WTC11 (cell line): ENCODE data around the gene ALOX12. TPM values are rescaled to one million over a fixed set of nuclear protein-coding genes. Genes with fewer than 3 reads are reported as not detected.

Source experiments
- ATAC-seq: fragments of 200-7000 bp; cut with Tn5 transposase; 2 replicates; pipeline ENCODE4 v1.10.0; 2021; ENCODE audit warnings: mild to moderate bottlenecking, moderate library complexity
- CTCF ChIA-PET: fragments of 300-600 bp; sonication (Branson Sonifier 250); formaldehyde crosslinking; loops from one replicate; lab custom pipeline; 2021; ENCODE audit warnings: antibody characterized with exemption; lab: Charles Lee
- POLR2A ChIA-PET: fragments of 350-600 bp; sonication (Branson Sonifier 250); formaldehyde crosslinking; loops from one replicate; lab custom pipeline; 2021; ENCODE audit warnings: antibody characterized with exemption; lab: Charles Lee
- DNase-seq: peaks from one replicate; pipeline ENCODE4 v3.0.0; 2021; ENCODE audit warnings: low spot score
- H3K27ac Mint-ChIP-seq: 2 replicates; pipeline ENCODE4 v1.8.0; 2021; ENCODE audit warnings: mixed read lengths
- H3K27me3 Mint-ChIP-seq: 2 replicates; pipeline ENCODE4 v1.8.0; 2021; ENCODE audit warnings: low read depth, mild to moderate bottlenecking, moderate library complexity, mixed read lengths
- H3K36me3 Mint-ChIP-seq: 2 replicates; pipeline ENCODE4 v1.8.0; 2021; ENCODE audit warnings: mixed read lengths
- H3K4me1 Mint-ChIP-seq: 2 replicates; pipeline ENCODE4 v1.8.0; 2022; ENCODE audit warnings: mixed read lengths
- H3K4me3 Mint-ChIP-seq: 2 replicates; pipeline ENCODE4 v1.8.0; 2021; ENCODE audit warnings: mild to moderate bottlenecking, moderate library complexity, mixed read lengths
- H3K9me3 Mint-ChIP-seq: 2 replicates; pipeline ENCODE4 v1.8.0; 2021; ENCODE audit warnings: mixed read lengths
- FOXP1 ChIP-seq: sonication (generic); formaldehyde crosslinking; IDR thresholded peaks from 2 replicates; pipeline ENCODE4 v1.8.0; 2022; ENCODE audit warnings: missing genetic modification reagents, mild to moderate bottlenecking, moderate library complexity, borderline replicate concordance
- GRHL2 ChIP-seq: fragments of 250-450 bp; sonication (Bioruptor Pico); IDR thresholded peaks from 2 replicates; pipeline ENCODE4 v1.8.0; 2022; ENCODE audit warnings: mild to moderate bottlenecking, moderate library complexity; ENCODE audit not compliant: insufficient replicate concordance, severe bottlenecking
- GTF2I ChIP-seq: fragments of 250-450 bp; sonication (Bioruptor Pico); conservative IDR thresholded peaks from 2 replicates; pipeline ENCODE4 v1.4.0; 2021; ENCODE audit warnings: mild to moderate bottlenecking
- JUN ChIP-seq: sonication (generic); formaldehyde crosslinking; IDR thresholded peaks from 2 replicates; pipeline ENCODE4 v1.8.0; 2023; ENCODE audit warnings: mild to moderate bottlenecking, missing genetic modification reagents
- NFATC4 ChIP-seq: fragments of 250-450 bp; sonication (Bioruptor Pico); IDR thresholded peaks from 2 replicates; pipeline ENCODE4 v1.9.0; 2021; ENCODE audit warnings: mild to moderate bottlenecking
- NFYB ChIP-seq: sonication (generic); formaldehyde crosslinking; conservative IDR thresholded peaks from 2 replicates; pipeline ENCODE4 v1.8.0; 2022; ENCODE audit warnings: low read depth, missing genetic modification reagents
- PRRX2 ChIP-seq: fragments of 250-450 bp; sonication (Bioruptor Pico); IDR thresholded peaks from 2 replicates; pipeline ENCODE4 v1.8.0; 2021; ENCODE audit warnings: mild to moderate bottlenecking
- RORB ChIP-seq: fragments of 250-450 bp; sonication (Bioruptor Pico); IDR thresholded peaks from 2 replicates; pipeline ENCODE4 v1.9.0; 2021; ENCODE audit warnings: mild to moderate bottlenecking
- SP1 ChIP-seq: sonication (generic); formaldehyde crosslinking; conservative IDR thresholded peaks from 2 replicates; pipeline ENCODE4 v1.8.1; 2022; ENCODE audit warnings: missing genetic modification reagents
- ZNF138 ChIP-seq: sonication (generic); formaldehyde crosslinking; conservative IDR thresholded peaks from 2 replicates; pipeline ENCODE4 v1.8.1; 2022; ENCODE audit warnings: mild to moderate bottlenecking, moderate library complexity, missing genetic modification reagents
- ZNF396 ChIP-seq: fragments of 250-450 bp; sonication (Bioruptor Pico); IDR thresholded peaks from 2 replicates; pipeline ENCODE4 v1.8.0; 2021; ENCODE audit warnings: mild to moderate bottlenecking, moderate library complexity, borderline replicate concordance
- ZNF423 ChIP-seq: fragments of 250-450 bp; sonication (Bioruptor Pico); IDR thresholded peaks from 2 replicates; pipeline ENCODE4 v2.1.2; 2022; ENCODE audit warnings: mild to moderate bottlenecking, moderate library complexity
- total RNA-seq: library from RNA; stranded (reverse); gene quantifications from 3 replicates; pipeline ENCODE4 v1.2.3, GENCODE V29; 2021
- TF ChIP-seq, protein P1 (sequence below): fragments of 250-450 bp; sonication (Bioruptor Pico); IDR thresholded peaks from 2 replicates; pipeline ENCODE4 v2.1.2; 2022; ENCODE audit warnings: mild to moderate bottlenecking, moderate library complexity
- TF ChIP-seq, protein P2 (sequence below): sonication (generic); formaldehyde crosslinking; conservative IDR thresholded peaks from 2 replicates; pipeline ENCODE4 v1.8.1; 2022; ENCODE audit warnings: mild to moderate bottlenecking, missing genetic modification reagents
- TF ChIP-seq, protein P3 (sequence below): sonication (generic); formaldehyde crosslinking; conservative IDR thresholded peaks from 2 replicates; pipeline ENCODE4 v1.8.1; 2023; ENCODE audit warnings: mild to moderate bottlenecking, low read depth, missing genetic modification reagents, moderate library complexity
- TF ChIP-seq, protein P4 (sequence below): fragments of 250-450 bp; sonication (Bioruptor Pico); IDR thresholded peaks from 2 replicates; pipeline ENCODE4 v1.9.0; 2021; ENCODE audit warnings: moderate library complexity, mild to moderate bottlenecking, inconsistent platforms, borderline replicate concordance
- TF ChIP-seq, protein P5 (sequence below): sonication (generic); formaldehyde crosslinking; IDR thresholded peaks from 2 replicates; pipeline ENCODE4 v1.8.1; 2023; ENCODE audit warnings: mild to moderate bottlenecking, missing genetic modification reagents, borderline replicate concordance
- TF ChIP-seq, protein P6 (sequence below): sonication (generic); formaldehyde crosslinking; IDR thresholded peaks from 2 replicates; pipeline ENCODE4 v1.8.1; 2022; ENCODE audit warnings: mild to moderate bottlenecking, missing genetic modification reagents, moderate library complexity, borderline replicate concordance

The ALOX12 gene
- total RNA-seq, 1 experiment from 2014 or later = 1.9 TPM

DNA sequence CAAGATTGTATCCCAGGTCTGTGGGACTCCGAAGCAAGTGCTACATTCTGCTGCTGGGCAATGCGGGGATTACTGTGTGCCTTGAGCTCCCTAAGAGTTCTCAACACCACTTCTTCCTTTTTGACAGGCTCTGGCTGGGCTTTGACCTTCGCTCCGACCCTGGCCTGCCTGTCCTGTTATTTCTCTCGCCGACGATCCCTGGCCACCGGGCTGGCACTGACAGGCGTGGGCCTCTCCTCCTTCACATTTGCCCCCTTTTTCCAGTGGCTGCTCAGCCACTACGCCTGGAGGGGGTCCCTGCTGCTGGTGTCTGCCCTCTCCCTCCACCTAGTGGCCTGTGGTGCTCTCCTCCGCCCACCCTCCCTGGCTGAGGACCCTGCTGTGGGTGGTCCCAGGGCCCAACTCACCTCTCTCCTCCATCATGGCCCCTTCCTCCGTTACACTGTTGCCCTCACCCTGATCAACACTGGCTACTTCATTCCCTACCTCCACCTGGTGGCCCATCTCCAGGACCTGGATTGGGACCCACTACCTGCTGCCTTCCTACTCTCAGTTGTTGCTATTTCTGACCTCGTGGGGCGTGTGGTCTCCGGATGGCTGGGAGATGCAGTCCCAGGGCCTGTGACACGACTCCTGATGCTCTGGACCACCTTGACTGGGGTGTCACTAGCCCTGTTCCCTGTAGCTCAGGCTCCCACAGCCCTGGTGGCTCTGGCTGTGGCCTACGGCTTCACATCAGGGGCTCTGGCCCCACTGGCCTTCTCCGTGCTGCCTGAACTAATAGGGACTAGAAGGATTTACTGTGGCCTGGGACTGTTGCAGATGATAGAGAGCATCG, 42.4 kb downstream of the ALOX12 start:
- CTCF ChIA-PET = interaction anchor here (0.8 to 1.5 kb wide), 6 partner anchors 14 to 176 kb away, joined by 3 to 5 read pairs (median 4); no protein-coding TSS in a partner anchor
- no peak for ATAC-seq
- no peak for TF ChIP-seq GTF2I (CRISPR knock-in tag)
- TF ChIP-seq, protein P1, sequence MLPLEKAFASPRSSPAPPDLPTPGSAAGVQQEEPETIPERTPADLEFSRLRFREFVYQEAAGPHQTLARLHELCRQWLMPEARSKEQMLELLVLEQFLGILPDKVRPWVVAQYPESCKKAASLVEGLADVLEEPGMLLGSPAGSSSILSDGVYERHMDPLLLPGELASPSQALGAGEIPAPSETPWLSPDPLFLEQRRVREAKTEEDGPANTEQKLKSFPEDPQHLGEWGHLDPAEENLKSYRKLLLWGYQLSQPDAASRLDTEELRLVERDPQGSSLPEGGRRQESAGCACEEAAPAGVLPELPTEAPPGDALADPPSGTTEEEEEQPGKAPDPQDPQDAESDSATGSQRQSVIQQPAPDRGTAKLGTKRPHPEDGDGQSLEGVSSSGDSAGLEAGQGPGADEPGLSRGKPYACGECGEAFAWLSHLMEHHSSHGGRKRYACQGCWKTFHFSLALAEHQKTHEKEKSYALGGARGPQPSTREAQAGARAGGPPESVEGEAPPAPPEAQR (CRISPR knock-in tag) = no peak
- TF ChIP-seq, all 79 proteins: peak for 0
- H3K4me3 Mint-ChIP-seq = no peak overlapping the region
- POLR2A ChIA-PET = no interaction called here
- peaks cover 29% of the 10 kb centered on the region for H3K4me1 Mint-ChIP-seq
- H3K27ac Mint-ChIP-seq = no peak overlapping the region
- DNase-seq = no peak
- H3K27me3 Mint-ChIP-seq = peaks cover 32% of the 10 kb centered on the region
- H3K9me3 Mint-ChIP-seq = no peaks in the 10 kb centered on the region
- H3K36me3 Mint-ChIP-seq = no peaks in the 10 kb centered on the region

DNA sequence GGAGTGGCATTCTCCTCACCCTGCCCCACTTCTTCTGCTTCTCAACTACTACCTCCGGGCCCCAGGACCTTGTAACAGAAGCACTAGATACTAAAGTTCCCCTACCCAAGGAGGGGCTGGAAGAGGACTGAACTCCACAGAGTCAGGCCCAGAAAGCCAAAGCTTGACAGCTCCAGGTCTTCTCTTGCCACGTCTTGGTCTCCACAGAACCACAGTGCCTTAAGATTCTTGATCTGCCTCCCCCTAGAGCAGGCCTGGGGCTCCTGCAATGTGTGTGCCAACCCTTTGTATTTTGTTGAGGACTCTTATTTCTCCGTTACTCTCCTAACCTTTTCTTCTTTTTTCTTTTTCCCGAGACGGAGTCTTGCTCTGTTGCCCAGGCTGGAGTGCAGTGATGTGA, 44.0 kb downstream of the ALOX12 start:
- Mint-ChIP-seq H3K27ac (no peak overlapping the region), H3K9me3 (no peaks in the 10 kb centered on the region), H3K36me3 (no peaks in the 10 kb centered on the region), H3K27me3 (peaks cover 48% of the 10 kb centered on the region), H3K4me1 (peaks cover 29% of the 10 kb centered on the region), H3K4me3 (no peak overlapping the region)
- DNase-seq = no peak
- TF ChIP-seq NFATC4 (no peak), GRHL2 (CRISPR knock-in tag) (no peak), SP1 (CRISPR knock-in tag) (no peak), ZNF396 (CRISPR knock-in tag) (no peak), RORB (CRISPR knock-in tag) (no peak), FOXP1 (CRISPR knock-in tag) (no peak), JUN (CRISPR knock-in tag) (no peak), NFYB (no peak), ZNF423 (CRISPR knock-in tag) (no peak), ZNF138 (CRISPR knock-in tag) (no peak), PRRX2 (CRISPR knock-in tag) (no peak)
- TF ChIP-seq, protein P2, sequence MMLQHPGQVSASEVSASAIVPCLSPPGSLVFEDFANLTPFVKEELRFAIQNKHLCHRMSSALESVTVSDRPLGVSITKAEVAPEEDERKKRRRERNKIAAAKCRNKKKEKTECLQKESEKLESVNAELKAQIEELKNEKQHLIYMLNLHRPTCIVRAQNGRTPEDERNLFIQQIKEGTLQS (CRISPR knock-in tag) = no peak
- TF ChIP-seq, protein P3, sequence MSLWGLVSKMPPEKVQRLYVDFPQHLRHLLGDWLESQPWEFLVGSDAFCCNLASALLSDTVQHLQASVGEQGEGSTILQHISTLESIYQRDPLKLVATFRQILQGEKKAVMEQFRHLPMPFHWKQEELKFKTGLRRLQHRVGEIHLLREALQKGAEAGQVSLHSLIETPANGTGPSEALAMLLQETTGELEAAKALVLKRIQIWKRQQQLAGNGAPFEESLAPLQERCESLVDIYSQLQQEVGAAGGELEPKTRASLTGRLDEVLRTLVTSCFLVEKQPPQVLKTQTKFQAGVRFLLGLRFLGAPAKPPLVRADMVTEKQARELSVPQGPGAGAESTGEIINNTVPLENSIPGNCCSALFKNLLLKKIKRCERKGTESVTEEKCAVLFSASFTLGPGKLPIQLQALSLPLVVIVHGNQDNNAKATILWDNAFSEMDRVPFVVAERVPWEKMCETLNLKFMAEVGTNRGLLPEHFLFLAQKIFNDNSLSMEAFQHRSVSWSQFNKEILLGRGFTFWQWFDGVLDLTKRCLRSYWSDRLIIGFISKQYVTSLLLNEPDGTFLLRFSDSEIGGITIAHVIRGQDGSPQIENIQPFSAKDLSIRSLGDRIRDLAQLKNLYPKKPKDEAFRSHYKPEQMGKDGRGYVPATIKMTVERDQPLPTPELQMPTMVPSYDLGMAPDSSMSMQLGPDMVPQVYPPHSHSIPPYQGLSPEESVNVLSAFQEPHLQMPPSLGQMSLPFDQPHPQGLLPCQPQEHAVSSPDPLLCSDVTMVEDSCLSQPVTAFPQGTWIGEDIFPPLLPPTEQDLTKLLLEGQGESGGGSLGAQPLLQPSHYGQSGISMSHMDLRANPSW (CRISPR knock-in tag) = no peak
- TF ChIP-seq, protein P4, sequence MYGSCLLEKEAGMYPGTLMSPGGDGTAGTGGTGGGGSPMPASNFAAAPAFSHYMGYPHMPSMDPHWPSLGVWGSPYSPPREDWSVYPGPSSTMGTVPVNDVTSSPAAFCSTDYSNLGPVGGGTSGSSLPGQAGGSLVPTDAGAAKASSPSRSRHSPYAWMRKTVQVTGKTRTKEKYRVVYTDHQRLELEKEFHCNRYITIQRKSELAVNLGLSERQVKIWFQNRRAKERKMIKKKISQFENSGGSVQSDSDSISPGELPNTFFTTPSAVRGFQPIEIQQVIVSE (CRISPR knock-in tag) = no peak
- TF ChIP-seq, protein P5, sequence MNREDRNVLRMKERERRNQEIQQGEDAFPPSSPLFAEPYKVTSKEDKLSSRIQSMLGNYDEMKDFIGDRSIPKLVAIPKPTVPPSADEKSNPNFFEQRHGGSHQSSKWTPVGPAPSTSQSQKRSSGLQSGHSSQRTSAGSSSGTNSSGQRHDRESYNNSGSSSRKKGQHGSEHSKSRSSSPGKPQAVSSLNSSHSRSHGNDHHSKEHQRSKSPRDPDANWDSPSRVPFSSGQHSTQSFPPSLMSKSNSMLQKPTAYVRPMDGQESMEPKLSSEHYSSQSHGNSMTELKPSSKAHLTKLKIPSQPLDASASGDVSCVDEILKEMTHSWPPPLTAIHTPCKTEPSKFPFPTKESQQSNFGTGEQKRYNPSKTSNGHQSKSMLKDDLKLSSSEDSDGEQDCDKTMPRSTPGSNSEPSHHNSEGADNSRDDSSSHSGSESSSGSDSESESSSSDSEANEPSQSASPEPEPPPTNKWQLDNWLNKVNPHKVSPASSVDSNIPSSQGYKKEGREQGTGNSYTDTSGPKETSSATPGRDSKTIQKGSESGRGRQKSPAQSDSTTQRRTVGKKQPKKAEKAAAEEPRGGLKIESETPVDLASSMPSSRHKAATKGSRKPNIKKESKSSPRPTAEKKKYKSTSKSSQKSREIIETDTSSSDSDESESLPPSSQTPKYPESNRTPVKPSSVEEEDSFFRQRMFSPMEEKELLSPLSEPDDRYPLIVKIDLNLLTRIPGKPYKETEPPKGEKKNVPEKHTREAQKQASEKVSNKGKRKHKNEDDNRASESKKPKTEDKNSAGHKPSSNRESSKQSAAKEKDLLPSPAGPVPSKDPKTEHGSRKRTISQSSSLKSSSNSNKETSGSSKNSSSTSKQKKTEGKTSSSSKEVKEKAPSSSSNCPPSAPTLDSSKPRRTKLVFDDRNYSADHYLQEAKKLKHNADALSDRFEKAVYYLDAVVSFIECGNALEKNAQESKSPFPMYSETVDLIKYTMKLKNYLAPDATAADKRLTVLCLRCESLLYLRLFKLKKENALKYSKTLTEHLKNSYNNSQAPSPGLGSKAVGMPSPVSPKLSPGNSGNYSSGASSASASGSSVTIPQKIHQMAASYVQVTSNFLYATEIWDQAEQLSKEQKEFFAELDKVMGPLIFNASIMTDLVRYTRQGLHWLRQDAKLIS (CRISPR knock-in tag) = no peak
- TF ChIP-seq, protein P6, sequence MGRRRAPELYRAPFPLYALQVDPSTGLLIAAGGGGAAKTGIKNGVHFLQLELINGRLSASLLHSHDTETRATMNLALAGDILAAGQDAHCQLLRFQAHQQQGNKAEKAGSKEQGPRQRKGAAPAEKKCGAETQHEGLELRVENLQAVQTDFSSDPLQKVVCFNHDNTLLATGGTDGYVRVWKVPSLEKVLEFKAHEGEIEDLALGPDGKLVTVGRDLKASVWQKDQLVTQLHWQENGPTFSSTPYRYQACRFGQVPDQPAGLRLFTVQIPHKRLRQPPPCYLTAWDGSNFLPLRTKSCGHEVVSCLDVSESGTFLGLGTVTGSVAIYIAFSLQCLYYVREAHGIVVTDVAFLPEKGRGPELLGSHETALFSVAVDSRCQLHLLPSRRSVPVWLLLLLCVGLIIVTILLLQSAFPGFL = no peak
- POLR2A ChIA-PET = no interaction called here
- CTCF ChIA-PET = interaction anchor here (1.2 to 1.5 kb wide), 3 partner anchors 16 to 125 kb away, joined by 3 read pairs; no protein-coding TSS in a partner anchor
- ATAC-seq = no peak
